ENCODE data around the gene LEFTY2. TPM values are rescaled to one million over a fixed set of nuclear protein-coding genes. Genes with fewer than 3 reads are reported as not detected.
A peak's percentile ranks its signal among the peaks of the same experiment; 100 is the strongest.

Gene LEFTY2
- total and polyA plus RNA-seq, 5 donors from 2014 or later: not detected

GRCh38 chr1:225907341-225907740 lies 33.7 kb downstream of the LEFTY2 start:
- Histone ChIP-seq H3K4me3 (ENCODE audit: low read depth, low read length) (no peak overlapping the region), H3K27ac (ENCODE audit: insufficient read depth, low read length, poor library complexity, severe bottlenecking) (no peak overlapping the region), H3K27me3 (ENCODE audit: control insufficient read depth, insufficient read depth, low read length) (no peaks in the 10 kb centered on the region), H3K36me3 (ENCODE audit: control insufficient read depth, insufficient read depth, low read length) (no peaks in the 10 kb centered on the region), H3K9me3 (ENCODE audit: control insufficient read depth in 2 of 2, low read length in 2 of 2) (no peaks in the 10 kb centered on the region), H3K4me1 (ENCODE audit: control insufficient read depth, insufficient read depth, low read length, poor library complexity, severe bottlenecking) (peaks cover 25% of the 10 kb centered on the region)
- H3K4me1 Mint-ChIP-seq: peaks cover 18 to 59% (median 31%) of the 10 kb centered on the region in 4 donors
- H3K27me3 Mint-ChIP-seq: peaks cover 10% of the 10 kb centered on the region
- DNase-seq: no peak
- H3K9me3 Mint-ChIP-seq: peaks cover 0 to 3% (median 0%) of the 10 kb centered on the region in 7 donors
- peak overlapping the region in 2 of 3 donors; percentile 68 to 84 for H3K27ac Mint-ChIP-seq
- peak overlapping the region in 1 of 4 donors; percentile 27 for H3K4me3 Mint-ChIP-seq
- no peak for ATAC-seq (ENCODE audit: low read depth in 2 of 2)
- no peaks in the 10 kb centered on the region for H3K36me3 Mint-ChIP-seq

- Mint-ChIP-seq H3K9me3 (peaks cover 0 to 3% (median 0%) of the 10 kb centered on the region in 7 donors), H3K27ac (peak overlapping the region; percentile 56 to 96 (median 87)), H3K4me1 (peaks cover 18 to 52% (median 32%) of the 10 kb centered on the region in 4 donors), H3K36me3 (no peaks in the 10 kb centered on the region), H3K4me3 (no peak overlapping the region), H3K27me3 (peaks cover 10% of the 10 kb centered on the region)
- DNase-seq: no peak
- ATAC-seq (ENCODE audit: low read depth in 2 of 2): no peak
- Histone ChIP-seq H3K27ac (ENCODE audit: insufficient read depth, low read length, poor library complexity, severe bottlenecking) (no peak overlapping the region), H3K9me3 (ENCODE audit: control insufficient read depth in 2 of 2, low read length in 2 of 2) (no peaks in the 10 kb centered on the region), H3K4me3 (ENCODE audit: low read depth, low read length) (no peak overlapping the region), H3K4me1 (ENCODE audit: control insufficient read depth, insufficient read depth, low read length, poor library complexity, severe bottlenecking) (peaks cover 20% of the 10 kb centered on the region), H3K27me3 (ENCODE audit: control insufficient read depth, insufficient read depth, low read length) (no peaks in the 10 kb centered on the region), H3K36me3 (ENCODE audit: control insufficient read depth, insufficient read depth, low read length) (no peaks in the 10 kb centered on the region)
Observed at GRCh38 chr1:225906467-225906866, 34.6 kb downstream of the LEFTY2 start.

- Histone ChIP-seq H3K27me3 (ENCODE audit: control insufficient read depth, insufficient read depth, low read length) (no peaks in the 10 kb centered on the region), H3K4me1 (ENCODE audit: control insufficient read depth, insufficient read depth, low read length, poor library complexity, severe bottlenecking) (peaks cover 13% of the 10 kb centered on the region), H3K4me3 (ENCODE audit: low read depth, low read length) (no peak overlapping the region), H3K9me3 (ENCODE audit: control insufficient read depth in 2 of 2, low read length in 2 of 2) (no peaks in the 10 kb centered on the region), H3K36me3 (ENCODE audit: control insufficient read depth, insufficient read depth, low read length) (no peaks in the 10 kb centered on the region), H3K27ac (ENCODE audit: insufficient read depth, low read length, poor library complexity, severe bottlenecking) (no peak overlapping the region)
- Mint-ChIP-seq H3K9me3 (peaks cover 0 to 3% (median 0%) of the 10 kb centered on the region in 7 donors), H3K4me1 (peaks cover under 1 to 46% (median 27%) of the 10 kb centered on the region in 4 donors), H3K27ac (peak overlapping the region in 2 of 3 donors; percentile 56 to 74), H3K36me3 (no peaks in the 10 kb centered on the region), H3K4me3 (no peak overlapping the region), H3K27me3 (peaks cover 4% of the 10 kb centered on the region)
- ATAC-seq (ENCODE audit: low read depth in 2 of 2): no peak
- DNase-seq: no peak
Observed at GRCh38 chr1:225903623-225904022, 37.4 kb downstream of the LEFTY2 start.

GRCh38 chr1:225899044-225899925 lies 41.7 kb downstream of the LEFTY2 start:
- Mint-ChIP-seq H3K27ac (peak overlapping the region; percentile 96 to 100 (median 99)), H3K4me1 (peaks cover 14 to 63% (median 42%) of the 10 kb centered on the region in 4 donors), H3K9me3 (peaks cover 0 to 3% (median 0%) of the 10 kb centered on the region in 7 donors), H3K4me3 (peak overlapping the region; percentile 28 to 88 (median 51)), H3K36me3 (no peaks in the 10 kb centered on the region), H3K27me3 (peaks cover 4% of the 10 kb centered on the region)
- Histone ChIP-seq H3K4me3 (ENCODE audit: low read depth, low read length) (no peak overlapping the region), H3K4me1 (ENCODE audit: control insufficient read depth, insufficient read depth, low read length, poor library complexity, severe bottlenecking) (peaks cover 41% of the 10 kb centered on the region), H3K27ac (ENCODE audit: insufficient read depth, low read length, poor library complexity, severe bottlenecking) (peak overlapping the region; percentile 94), H3K36me3 (ENCODE audit: control insufficient read depth, insufficient read depth, low read length) (no peaks in the 10 kb centered on the region), H3K27me3 (ENCODE audit: control insufficient read depth, insufficient read depth, low read length) (no peaks in the 10 kb centered on the region), H3K9me3 (ENCODE audit: control insufficient read depth in 2 of 2, low read length in 2 of 2) (no peaks in the 10 kb centered on the region)
- ATAC-seq (ENCODE audit: low read depth in 2 of 2): no peak
- no peak for DNase-seq

- Mint-ChIP-seq H3K4me1 (peaks cover 20 to 69% (median 44%) of the 10 kb centered on the region in 4 donors), H3K27me3 (peaks cover 4% of the 10 kb centered on the region), H3K4me3 (peak overlapping the region; percentile 4 to 91 (median 82)), H3K27ac (peak overlapping the region; percentile 99 to 100 (median 99)), H3K36me3 (no peaks in the 10 kb centered on the region), H3K9me3 (no peaks in the 10 kb centered on the region)
- DNase-seq: peak; percentile 30 to 81 (median 68)
- no peaks in the 10 kb centered on the region for H3K36me3 ChIP-seq (ENCODE audit: control insufficient read depth, insufficient read depth, low read length)
- H3K9me3 ChIP-seq (ENCODE audit: control insufficient read depth in 2 of 2, low read length in 2 of 2): no peaks in the 10 kb centered on the region
- H3K27me3 ChIP-seq (ENCODE audit: control insufficient read depth, insufficient read depth, low read length): no peaks in the 10 kb centered on the region
- peak overlapping the region; percentile 94 for H3K27ac ChIP-seq (ENCODE audit: insufficient read depth, low read length, poor library complexity, severe bottlenecking)
- H3K4me1 ChIP-seq (ENCODE audit: control insufficient read depth, insufficient read depth, low read length, poor library complexity, severe bottlenecking): peaks cover 41% of the 10 kb centered on the region
- peak; percentile 50 to 56 for ATAC-seq (ENCODE audit: low read depth in 2 of 2)
- peak overlapping the region; percentile 60 for H3K4me3 ChIP-seq (ENCODE audit: low read depth, low read length)
Observed at GRCh38 chr1:225897595-225898514, 43.2 kb downstream of the LEFTY2 start.

- peak; percentile 98 for ATAC-seq (ENCODE audit: low read depth in 2 of 2)
- Histone ChIP-seq H3K27ac (ENCODE audit: insufficient read depth, low read length, poor library complexity, severe bottlenecking) (peak overlapping the region; percentile 94), H3K27me3 (ENCODE audit: control insufficient read depth, insufficient read depth, low read length) (no peaks in the 10 kb centered on the region), H3K9me3 (ENCODE audit: control insufficient read depth in 2 of 2, low read length in 2 of 2) (no peaks in the 10 kb centered on the region), H3K4me1 (ENCODE audit: control insufficient read depth, insufficient read depth, low read length, poor library complexity, severe bottlenecking) (peaks cover 41% of the 10 kb centered on the region), H3K36me3 (ENCODE audit: control insufficient read depth, insufficient read depth, low read length) (no peaks in the 10 kb centered on the region), H3K4me3 (ENCODE audit: low read depth, low read length) (peak overlapping the region; percentile 60)
- Mint-ChIP-seq H3K27ac (peak overlapping the region; percentile 99 to 100 (median 99)), H3K4me3 (peak overlapping the region; percentile 45 to 91 (median 82)), H3K27me3 (no peaks in the 10 kb centered on the region), H3K36me3 (no peaks in the 10 kb centered on the region), H3K4me1 (peaks cover 20 to 66% (median 39%) of the 10 kb centered on the region in 4 donors), H3K9me3 (no peaks in the 10 kb centered on the region)
- peak; percentile 73 to 97 (median 90) for DNase-seq
Observed at GRCh38 chr1:225896937-225897549, 44.0 kb downstream of the LEFTY2 start.

GRCh38 chr1:225896494-225896893 lies 44.5 kb downstream of the LEFTY2 start:
- H3K4me3 ChIP-seq (ENCODE audit: low read depth, low read length): peak overlapping the region; percentile 60
- H3K4me1 ChIP-seq (ENCODE audit: control insufficient read depth, insufficient read depth, low read length, poor library complexity, severe bottlenecking): peaks cover 41% of the 10 kb centered on the region

More at GRCh38 chr1:225896494-225896893, 44.5 kb downstream of the LEFTY2 start:
- peaks cover 20 to 66% (median 40%) of the 10 kb centered on the region in 4 donors for H3K4me1 Mint-ChIP-seq
- no peaks in the 10 kb centered on the region for H3K9me3 Mint-ChIP-seq
- ATAC-seq (ENCODE audit: low read depth in 2 of 2) (no peak), DNase-seq (peak in 2 of 3 donors; percentile 22 to 27)
- H3K27ac Mint-ChIP-seq: peak overlapping the region; percentile 99 to 100 (median 99)
- H3K27me3 ChIP-seq (ENCODE audit: control insufficient read depth, insufficient read depth, low read length): no peaks in the 10 kb centered on the region
- H3K4me3 Mint-ChIP-seq: peak overlapping the region; percentile 45 to 91 (median 82)
- H3K27me3 Mint-ChIP-seq: no peaks in the 10 kb centered on the region
- H3K27ac ChIP-seq (ENCODE audit: insufficient read depth, low read length, poor library complexity, severe bottlenecking): peak overlapping the region; percentile 94
- H3K36me3 Mint-ChIP-seq: no peaks in the 10 kb centered on the region
- no peaks in the 10 kb centered on the region for H3K9me3 ChIP-seq (ENCODE audit: control insufficient read depth in 2 of 2, low read length in 2 of 2)
- no peaks in the 10 kb centered on the region for H3K36me3 ChIP-seq (ENCODE audit: control insufficient read depth, insufficient read depth, low read length)

All from CD4-positive, CD25-positive, alpha-beta regulatory T cell (primary cell).